Heart left ventricle (tissue), 16 donors: ENCODE results near the gene OPCML. TPM values are rescaled to one million over a fixed set of nuclear protein-coding genes. Genes with fewer than 3 reads are reported as not detected.

Experiments
- ATAC-seq, 4 donors: fragments of 200-7000 bp; cut with Tn5 transposase; one replicate each; pipeline ENCODE4 v1.9.1; 2020 to 2022; ENCODE audit warnings: moderate library complexity in 4 of 4, mild to moderate bottlenecking in 3 of 4, moderate number of reproducible peaks in 1 of 4
- DNase-seq, 5 donors: peaks; one replicate each; pipeline ENCODE4 v3.0.0-alpha.2; 2020
- H3K27ac ChIP-seq, 12 donors: fragments of 200-600 bp; sonication (generic) in 4 of 12; one replicate each; pipeline versions ENCODE4 v1.5.0 to v1.8.0; 2016 to 2022; ENCODE audit warnings: mild to moderate bottlenecking in 2 of 12
- H3K27me3 ChIP-seq, 9 donors: fragments of 200-600 bp; sonication (generic) in 2 of 9; one replicate each; pipeline versions ENCODE4 v1.5.1 to v1.8.0; 2016 to 2022; ENCODE audit warnings: mild to moderate bottlenecking in 3 of 9
- H3K36me3 ChIP-seq, 9 donors: fragments of 200-600 bp; sonication (generic) in 2 of 9; one replicate each; pipeline versions ENCODE4 v1.5.0 to v1.8.0; 2018 to 2022; ENCODE audit warnings: mild to moderate bottlenecking in 2 of 9
- H3K4me1 ChIP-seq, 12 donors: fragments of 200-600 bp; sonication (generic) in 4 of 12; one replicate each; pipeline versions ENCODE4 v1.5.0 to v1.8.0; 2016 to 2022; ENCODE audit warnings: mild to moderate bottlenecking in 3 of 12
- H3K4me3 ChIP-seq, 12 donors: fragments of 200-600 bp; sonication (generic) in 4 of 12; one replicate each; pipeline versions ENCODE4 v1.5.0 to v1.8.0; 2017 to 2022; ENCODE audit warnings: mild to moderate bottlenecking in 9 of 12, moderate library complexity in 4 of 12
- H3K9me3 ChIP-seq, 12 donors: fragments of 200-600 bp; sonication (generic) in 4 of 12; one replicate each; pipeline versions ENCODE4 v1.5.0 to v1.8.0; 2016 to 2022; ENCODE audit warnings: mild to moderate bottlenecking in 1 of 12
- CTCF ChIP-seq, 12 donors: fragments of 200-600 bp; sonication (generic) in 4 of 12; IDR thresholded peaks; one replicate each; pipeline versions ENCODE4 v1.5.0 to v1.8.0; 2018 to 2022; ENCODE audit warnings: antibody characterized with exemption in 12 of 12, mild to moderate bottlenecking in 5 of 12
- POLR2A ChIP-seq, 2 donors: fragments of 450-650 bp; IDR thresholded peaks; one replicate each; pipeline ENCODE4 v1.6.1; 2017; ENCODE audit warnings: antibody characterized with exemption in 2 of 2, mild to moderate bottlenecking in 2 of 2, moderate library complexity in 2 of 2
- WGBS, 4 donors: extraction: QIAGEN DNeasy Blood & Tissue Kit in 2 of 4; methylation state at CpG; one replicate each; pipeline versions ENCODE4 v1.1.5 to v1.1.7; 2013 to 2018; 5-methylcytosine and 5-hydroxymethylcytosine counted together
- intact Hi-C, 10 donors: fragments of 100-400 bp; cut with DNase I; formaldehyde crosslinking; loops; one replicate each; pipeline versions ENCODE4 v1.11.1 to v1.14.2; 2022
- polyA plus RNA-seq, 2 donors: library from polyadenylated mRNA; stranded (reverse); fragments of 200-250 nt; gene quantifications; one replicate each; pipeline ENCODE4 v1.2.3, GENCODE V29; 2013
- total RNA-seq, 9 donors: library from RNA; depleted of rRNA in 2 of 9; stranded (reverse); fragments of >200 nt in 2 of 9; fragmentation: NEBNext Ultra II Directional in 3 of 9; extraction: Animal tissue kit (Norgen Biotek cat#: 25700) in 3 of 9; gene quantifications; one replicate each; pipeline versions ENCODE4 v1.1.0 to v1.2.4, GENCODE V29; 2016 to 2023
- donor health status: ischemic (EF 13 %, LVEDD 7.1; RV severe dilation, severe dysfunction).
- donor health status: healthy with polysubstance abuse.
- donor health status: DM: no; HTN: yes; CAD: no.
- donor health status: DM: no; HTN: no; CAD: no.
- donor health status: ischemic (EF 25% LVEDD 6.9; RV normal size, moderate dysfunction).
- donor health status: ischemic (EF 25% LVEDD 5.7; RV mildly dilated, moderate dysfunction).
- donor health status: healthy.
- donor health status: DM: yes; HTN: yes; CAD: no.
- donor health status: ischemic (EF 35%, LVEDD 5.7; RV mildly dilated, moderate dysfunction).
- donor health status: nonischemic (EF 11% LVEDD 7.7; RV severe dilation, severe dysfunction).
- donor health status: DM: yes; HTN: yes; CAD: no.
- donor health status: PGD.
- donor health status: ischemic (EF 29% LVEDD 5.4; RV normal size, mild dysfunction).
- donor health status: nonischemic (EF 23%, LVEDD 6.1; RV moderate dilation, normal function).

The OPCML gene
- total and polyA plus RNA-seq, 11 donors = 0.04 to 1.3 (median 0.23) TPM; not detected in 3

GRCh38 chr11:133224271-133224670 is 308.0 kb downstream of the OPCML start:
- H3K4me3 ChIP-seq = no peak overlapping the region
- no peak for DNase-seq
- no peaks in the 10 kb centered on the region for H3K9me3 ChIP-seq
- WGBS, 4 donors = 83 to 89% (median 86%) methylated on average over 4 to 5 of the region's 5 CpGs
- no peaks in the 10 kb centered on the region for H3K36me3 ChIP-seq
- TF ChIP-seq POLR2A (IDR thresholded peaks at IDR 0.05) = no peak
- no peak for TF ChIP-seq CTCF (IDR thresholded peaks at IDR 0.05)
- no peak overlapping the region for H3K27ac ChIP-seq
- no peak for ATAC-seq
- H3K27me3 ChIP-seq = peaks cover 0 to 10% (median 0%) of the 10 kb centered on the region in 9 donors
- intact Hi-C loops = no loop called here
- H3K4me1 ChIP-seq = peaks cover 0 to 9% (median 0%) of the 10 kb centered on the region in 12 donors

GRCh38 chr11:133222425-133223330 is 309.6 kb downstream of the OPCML start:
- no peak for TF ChIP-seq POLR2A (IDR thresholded peaks at IDR 0.05)
- no peak for TF ChIP-seq CTCF (IDR thresholded peaks at IDR 0.05)
- H3K4me1 ChIP-seq = no peaks in the 10 kb centered on the region
- WGBS, 4 donors = 56 to 60% (median 60%) methylated on average over 13 of the region's 13 CpGs
- ATAC-seq (no peak), DNase-seq (no peak)
- H3K36me3 ChIP-seq = no peaks in the 10 kb centered on the region
- intact Hi-C loops = no loop called here
- peaks cover 0 to 7% (median 0%) of the 10 kb centered on the region in 9 donors for H3K27me3 ChIP-seq
- no peak overlapping the region for H3K4me3 ChIP-seq
- no peak overlapping the region for H3K27ac ChIP-seq
- no peaks in the 10 kb centered on the region for H3K9me3 ChIP-seq

- Histone ChIP-seq H3K27me3 (peaks cover 0 to 15% (median 4%) of the 10 kb centered on the region in 9 donors), H3K27ac (no peak overlapping the region), H3K4me1 (no peaks in the 10 kb centered on the region), H3K36me3 (no peaks in the 10 kb centered on the region), H3K9me3 (no peaks in the 10 kb centered on the region), H3K4me3 (no peak overlapping the region)
- no peak for DNase-seq
- no peak for ATAC-seq
- intact Hi-C loops = no loop called here
- 83 to 89% (median 87%) methylated on average over 3 to 4 of the region's 4 CpGs for WGBS, 4 donors
- no peak for TF ChIP-seq POLR2A (IDR thresholded peaks at IDR 0.05)
- no peak for TF ChIP-seq CTCF (IDR thresholded peaks at IDR 0.05)
Measured at GRCh38 chr11:133219543-133219942, 312.8 kb downstream of the OPCML start.

- no peak overlapping the region for H3K27ac ChIP-seq
- ATAC-seq (no peak), DNase-seq (no peak)
- no peaks in the 10 kb centered on the region for H3K4me1 ChIP-seq
- intact Hi-C loops = no loop called here
- H3K36me3 ChIP-seq = no peaks in the 10 kb centered on the region
- H3K9me3 ChIP-seq = no peaks in the 10 kb centered on the region
- H3K27me3 ChIP-seq = peaks cover 0 to 20% (median 4%) of the 10 kb centered on the region in 9 donors
- TF ChIP-seq CTCF (IDR thresholded peaks at IDR 0.05) (no peak), POLR2A (IDR thresholded peaks at IDR 0.05) (no peak)
- no peak overlapping the region for H3K4me3 ChIP-seq
Measured at GRCh38 chr11:133216813-133217212, 315.5 kb downstream of the OPCML start.
